Epidermal melanocyte (primary cell): ENCODE data around the gene ETNK2.
A peak's percentile ranks its signal among the peaks of the same experiment; 100 is the strongest.
"Not testable (repeated sequence)": the region's sequence is repeated elsewhere in the genome, so short reads cannot be mapped to it uniquely, and the experiment has no call there.

Experiments used
- DNase-seq: peaks from one replicate; pipeline ENCODE4 v3.0.0; 2011; ENCODE audit warnings: low spot score; ENCODE audit not compliant: insufficient read length

Gene ETNK2

GRCh38 chr1:204102739-204103430 is 49.0 kb downstream of the ETNK2 start:
- no peak for DNase-seq

GRCh38 chr1:204102029-204102611 is 49.7 kb downstream of the ETNK2 start:
- DNase-seq = no peak

- not testable (repeated sequence) for DNase-seq
Measured at GRCh38 chr1:204099754-204100153, 52.1 kb downstream of the ETNK2 start.

- no peak for DNase-seq
Measured at GRCh38 chr1:204098683-204099082, 53.2 kb downstream of the ETNK2 start.

GRCh38 chr1:204096931-204097330 is 54.9 kb downstream of the ETNK2 start:
- no peak for DNase-seq

- no peak for DNase-seq
Measured at GRCh38 chr1:204094856-204095634, 56.8 kb downstream of the ETNK2 start.

- no peak for DNase-seq
Measured at GRCh38 chr1:204094313-204094729, 57.5 kb downstream of the ETNK2 start.

- no peak for DNase-seq
Measured at GRCh38 chr1:204093781-204094180, 58.1 kb downstream of the ETNK2 start.

- DNase-seq = no peak
Measured at GRCh38 chr1:204093421-204093717, 58.5 kb downstream of the ETNK2 start.

- DNase-seq = no peak
Measured at GRCh38 chr1:204092632-204093420, 59.0 kb downstream of the ETNK2 start.

- no peak for DNase-seq
Measured at GRCh38 chr1:204091787-204092312, 60.0 kb downstream of the ETNK2 start.

- DNase-seq = no peak
Measured at GRCh38 chr1:204091066-204091465, 60.8 kb downstream of the ETNK2 start.

- not testable (repeated sequence) for DNase-seq
Measured at GRCh38 chr1:204090132-204090531, 61.7 kb downstream of the ETNK2 start.

- DNase-seq = peak; percentile 57
Measured at GRCh38 chr1:204089044-204089751, 62.6 kb downstream of the ETNK2 start.

- DNase-seq = no peak
Measured at GRCh38 chr1:204088596-204088995, 63.2 kb downstream of the ETNK2 start.

- DNase-seq = no peak
Measured at GRCh38 chr1:204087893-204088528, 63.8 kb downstream of the ETNK2 start.

GRCh38 chr1:204087181-204087892 is 64.5 kb downstream of the ETNK2 start:
- no peak for DNase-seq

GRCh38 chr1:204085876-204086275 is 66.0 kb downstream of the ETNK2 start:
- DNase-seq = no peak

- no peak for DNase-seq
Measured at GRCh38 chr1:204084247-204084772, 67.5 kb downstream of the ETNK2 start.

- DNase-seq = no peak
Measured at GRCh38 chr1:204083491-204083890, 68.4 kb downstream of the ETNK2 start.
